BE2C (cell line): ENCODE measurements around the gene PHLDB3. TPM values are rescaled to one million over a fixed set of nuclear protein-coding genes. Genes with fewer than 3 reads are reported as not detected.
"Not testable (repeated sequence)": the region's sequence is repeated elsewhere in the genome, so short reads cannot be mapped to it uniquely, and the experiment has no call there.

Source experiments
- DNase-seq: peaks from one replicate; pipeline ENCODE4 v3.0.0-alpha.2; 2020
- H3K27me3 ChIP-seq: fragments of 250-450 bp; sonication (Bioruptor Pico); 2 replicates; pipeline ENCODE4 v1.5.1; 2020; ENCODE audit warnings: mild to moderate bottlenecking
- H3K36me3 ChIP-seq: fragments of 250-450 bp; sonication (Bioruptor Pico); 2 replicates; pipeline ENCODE4 v1.5.1; 2020; ENCODE audit warnings: mild to moderate bottlenecking
- H3K4me1 ChIP-seq: fragments of 250-450 bp; sonication (Bioruptor Pico); 2 replicates; pipeline ENCODE4 v1.5.1; 2020
- H3K4me3 ChIP-seq: 2 replicates; pipeline ENCODE4 v1.5.1; 2011; ENCODE audit warnings: low read depth, low read length
- H3K9me3 ChIP-seq: fragments of 250-450 bp; sonication (Bioruptor Pico); 2 replicates; pipeline ENCODE4 v1.5.1; 2020
- polyA plus RNA-seq: library from polyadenylated mRNA; unstranded; fragments of >200 nt; gene quantifications from one replicate; pipeline ENCODE4 v1.2.1, GENCODE V29; 2012; ENCODE audit warnings: low read depth, missing spikeins; ENCODE audit not compliant: insufficient read length, insufficient read depth
- TF ChIP-seq, protein P1 (sequence below): IDR thresholded peaks from 2 replicates; pipeline ENCODE4 v1.5.1; 2012; ENCODE audit warnings: mild to moderate bottlenecking, low read depth, low read length

PHLDB3 gene
- 8.1 TPM for polyA plus RNA-seq

- peak; percentile 34 for DNase-seq
- no peaks in the 10 kb centered on the region for H3K9me3 ChIP-seq
Observed at GRCh38 chr19:43504426-43505185, at the start of gene PHLDB3. TSS of gene PHLDB3 (minus strand) at chr19:43504746. CDS start at chr19:43504118, 628 bp downstream.

DNA sequence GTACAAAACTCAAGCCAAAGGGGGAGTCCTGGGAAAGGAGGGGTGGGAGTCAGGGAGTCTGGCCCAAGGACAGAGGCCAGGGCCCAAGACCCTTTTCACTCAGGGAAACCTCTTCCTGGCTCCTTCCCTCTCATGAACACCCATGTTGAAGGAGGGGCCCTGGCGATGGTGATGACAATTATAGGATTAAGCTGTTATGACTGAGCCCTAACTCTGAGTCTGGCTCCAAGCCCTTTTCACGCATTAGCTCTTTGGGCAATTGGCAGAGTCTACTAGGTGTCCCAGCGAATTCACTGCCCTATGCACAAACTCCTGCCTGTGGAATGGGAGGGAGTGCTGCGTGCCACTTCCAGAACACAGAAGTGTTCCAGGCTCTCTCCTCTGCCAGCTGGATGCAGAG is 49.1 kb upstream of the PHLDB3 start:
- TF ChIP-seq, protein P1, sequence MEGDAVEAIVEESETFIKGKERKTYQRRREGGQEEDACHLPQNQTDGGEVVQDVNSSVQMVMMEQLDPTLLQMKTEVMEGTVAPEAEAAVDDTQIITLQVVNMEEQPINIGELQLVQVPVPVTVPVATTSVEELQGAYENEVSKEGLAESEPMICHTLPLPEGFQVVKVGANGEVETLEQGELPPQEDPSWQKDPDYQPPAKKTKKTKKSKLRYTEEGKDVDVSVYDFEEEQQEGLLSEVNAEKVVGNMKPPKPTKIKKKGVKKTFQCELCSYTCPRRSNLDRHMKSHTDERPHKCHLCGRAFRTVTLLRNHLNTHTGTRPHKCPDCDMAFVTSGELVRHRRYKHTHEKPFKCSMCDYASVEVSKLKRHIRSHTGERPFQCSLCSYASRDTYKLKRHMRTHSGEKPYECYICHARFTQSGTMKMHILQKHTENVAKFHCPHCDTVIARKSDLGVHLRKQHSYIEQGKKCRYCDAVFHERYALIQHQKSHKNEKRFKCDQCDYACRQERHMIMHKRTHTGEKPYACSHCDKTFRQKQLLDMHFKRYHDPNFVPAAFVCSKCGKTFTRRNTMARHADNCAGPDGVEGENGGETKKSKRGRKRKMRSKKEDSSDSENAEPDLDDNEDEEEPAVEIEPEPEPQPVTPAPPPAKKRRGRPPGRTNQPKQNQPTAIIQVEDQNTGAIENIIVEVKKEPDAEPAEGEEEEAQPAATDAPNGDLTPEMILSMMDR: no peak
- H3K4me1 ChIP-seq: no peaks in the 10 kb centered on the region
- H3K36me3 ChIP-seq: peaks cover 40% of the 10 kb centered on the region
- no peak for DNase-seq
- H3K27me3 ChIP-seq: no peaks in the 10 kb centered on the region; the same call in 1 of the 2 replicates
- H3K9me3 ChIP-seq: no peaks in the 10 kb centered on the region
- no peak overlapping the region for H3K4me3 ChIP-seq

More at GRCh38 chr19:43504426-43505185, at the start of gene PHLDB3:
- no peaks in the 10 kb centered on the region for H3K36me3 ChIP-seq
- no peaks in the 10 kb centered on the region for H3K4me1 ChIP-seq
- no peaks in the 10 kb centered on the region for H3K27me3 ChIP-seq
- H3K4me3 ChIP-seq: peak within 1 kb of the TSS; percentile 83
- TF ChIP-seq, protein P1: no peak

- H3K36me3 ChIP-seq: peaks cover 40% of the 10 kb centered on the region
- H3K4me3 ChIP-seq: no peak overlapping the region
- H3K4me1 ChIP-seq: no peaks in the 10 kb centered on the region
- H3K9me3 ChIP-seq: no peaks in the 10 kb centered on the region
- DNase-seq: no peak
- TF ChIP-seq, protein P1: no peak
- no peaks in the 10 kb centered on the region; the same call in 1 of the 2 replicates for H3K27me3 ChIP-seq
Observed at GRCh38 chr19:43552616-43553015, 48.1 kb upstream of the PHLDB3 start.

GRCh38 chr19:43552198-43552450 is 47.6 kb upstream of the PHLDB3 start:
- H3K36me3 ChIP-seq: peaks cover 40% of the 10 kb centered on the region
- H3K4me1 ChIP-seq: no peaks in the 10 kb centered on the region
- H3K9me3 ChIP-seq: no peaks in the 10 kb centered on the region
- no peak overlapping the region for H3K4me3 ChIP-seq
- DNase-seq: no peak
- TF ChIP-seq, protein P1: no peak
- H3K27me3 ChIP-seq: no peaks in the 10 kb centered on the region; the same call in 1 of the 2 replicates

GRCh38 chr19:43551399-43552197 is 47.1 kb upstream of the PHLDB3 start:
- Histone ChIP-seq H3K36me3 (peaks cover 40% of the 10 kb centered on the region), H3K9me3 (no peaks in the 10 kb centered on the region), H3K4me1 (no peaks in the 10 kb centered on the region), H3K27me3 (no peaks in the 10 kb centered on the region; the same call in 1 of the 2 replicates), H3K4me3 (no peak overlapping the region)
- TF ChIP-seq, protein P1: no peak
- DNase-seq: no peak

GRCh38 chr19:43548706-43549105 is 44.2 kb upstream of the PHLDB3 start:
- Histone ChIP-seq H3K4me3 (no peak overlapping the region), H3K9me3 (no peaks in the 10 kb centered on the region), H3K36me3 (peaks cover 22% of the 10 kb centered on the region), H3K4me1 (no peaks in the 10 kb centered on the region), H3K27me3 (no peaks in the 10 kb centered on the region)
- no peak for DNase-seq
- TF ChIP-seq, protein P1: no peak

- not testable (repeated sequence) for H3K9me3 ChIP-seq, DNase-seq, H3K4me3 ChIP-seq, H3K27me3 ChIP-seq, H3K4me1 ChIP-seq
- H3K36me3 ChIP-seq: peaks cover 17% of the 10 kb centered on the region
Observed at GRCh38 chr19:43547926-43548325, 43.4 kb upstream of the PHLDB3 start.
